B cell (primary cell): ENCODE data around the gene ESPL1. TPM values are rescaled to one million over a fixed set of nuclear protein-coding genes. Genes with fewer than 3 reads are reported as not detected.

Experiments
- ATAC-seq: fragments of 200-7000 bp; cut with Tn5 transposase; one replicate; pipeline ENCODE4 v1.10.0; 2021; ENCODE audit warnings: low read depth, mild to moderate bottlenecking, moderate number of reproducible peaks, moderate library complexity
- CTCF ChIA-PET: fragments of 350-600 bp; sonication (Branson Sonifier 250); formaldehyde crosslinking; loops from one replicate; lab custom pipeline; 2021; ENCODE audit warnings: antibody characterized with exemption, inconsistent platforms; lab: Charles Lee
- POLR2A ChIA-PET: fragments of 350-600 bp; sonication (Branson Sonifier 250); formaldehyde crosslinking; loops from one replicate; lab custom pipeline; 2021; ENCODE audit warnings: antibody characterized with exemption; lab: Charles Lee
- DNase-seq: peaks from one replicate; pipeline ENCODE4 v3.0.0; 2013
- H2AFZ ChIP-seq: 2 replicates; pipeline ENCODE4 v1.6.1; 2012; ENCODE audit warnings: mild to moderate bottlenecking, low read depth, low read length; ENCODE audit not compliant: insufficient read depth, poor library complexity, severe bottlenecking
- H3K27ac ChIP-seq, 2 donors: 1 replicate in 1 of 2; 2 replicates in 1 of 2; pipeline ENCODE4 v1.5.1; 2012 to 2013; ENCODE audit warnings: low read length in 2 of 2, mild to moderate bottlenecking in 2 of 2, moderate library complexity in 1 of 2
- H3K27me3 ChIP-seq, 4 experiments: fragments of 200-600 bp in 1 of 4; sonication (generic) in 1 of 4; replicated peaks in 1 of 4; 1 replicate in 2 of 4; 2 replicates in 2 of 4; pipeline versions ENCODE4 v1.6.1 to v1.7.0; 2013 to 2016; ENCODE audit warnings: low read length in 3 of 4, mild to moderate bottlenecking in 2 of 4, mixed read lengths in 1 of 4, moderate library complexity in 1 of 4; ENCODE audit not compliant: insufficient read depth in 4 of 4, control insufficient read depth in 3 of 4; ENCODE audit errors: control extremely low read depth in 1 of 4
- H3K36me3 ChIP-seq, 2 experiments: replicated peaks in 1 of 2; 1 replicate in 1 of 2; 2 replicates in 1 of 2; pipeline versions ENCODE4 v1.6.1 to v1.7.1; 2013; ENCODE audit warnings: low read length in 1 of 2; ENCODE audit not compliant: insufficient read depth in 2 of 2, control insufficient read depth in 1 of 2; ENCODE audit errors: control extremely low read depth in 1 of 2, extremely low read depth in 1 of 2
- H3K4me1 ChIP-seq, 2 donors: fragments of 200-600 bp in 1 of 2; sonication (generic) in 1 of 2; 1 replicate in 1 of 2; 2 replicates in 1 of 2; pipeline versions ENCODE4 v1.5.1 to v1.6.1; 2013 to 2017; ENCODE audit warnings: low read length in 2 of 2; ENCODE audit not compliant: control insufficient read depth in 2 of 2, insufficient read depth in 2 of 2
- H3K4me2 ChIP-seq: replicated peaks from 2 replicates; pipeline ENCODE3; 2012; ENCODE audit warnings: mild to moderate bottlenecking, low read depth, low read length; ENCODE audit not compliant: poor library complexity, severe bottlenecking
- H3K4me3 ChIP-seq, 5 experiments: fragments of 200-600 bp in 1 of 5; sonication (generic) in 1 of 5; 1 replicate in 3 of 5; 2 replicates in 2 of 5; pipeline versions ENCODE4 v1.5.1 to v1.7.0; 2011 to 2016; ENCODE audit warnings: low read length in 4 of 5, mild to moderate bottlenecking in 4 of 5, low read depth in 2 of 5, control low read depth in 1 of 5, moderate library complexity in 1 of 5; ENCODE audit not compliant: insufficient read depth in 1 of 5; ENCODE audit errors: control extremely low read depth in 1 of 5, extremely low read depth in 1 of 5
- H3K79me2 ChIP-seq: fragments of 200-600 bp; sonication (generic); one replicate; pipeline ENCODE4 v1.6.0; 2016; ENCODE audit warnings: low read length; ENCODE audit not compliant: control insufficient read depth, insufficient read depth
- H3K9ac ChIP-seq: fragments of 200-600 bp; sonication (generic); 2 replicates; pipeline ENCODE4 v1.6.1; 2017; ENCODE audit warnings: mild to moderate bottlenecking, low read length, moderate library complexity
- H3K9me3 ChIP-seq, 3 donors: one replicate each; pipeline versions ENCODE4 v1.6.1 to v1.7.1; 2013; ENCODE audit warnings: low read length in 2 of 3; ENCODE audit not compliant: control insufficient read depth in 2 of 3, insufficient read depth in 1 of 3; ENCODE audit errors: control extremely low read depth in 1 of 3
- H4K20me1 ChIP-seq: 2 replicates; pipeline ENCODE4 v1.6.0; 2012; ENCODE audit warnings: mild to moderate bottlenecking, low read length; ENCODE audit not compliant: insufficient read depth, control insufficient read depth, poor library complexity, severe bottlenecking
- H3K27ac Mint-ChIP-seq: one replicate; pipeline ENCODE4 v1.8.0; 2021; ENCODE audit warnings: mixed read lengths
- H3K27me3 Mint-ChIP-seq: one replicate; pipeline ENCODE4 v1.8.0; 2021; ENCODE audit warnings: mixed read lengths
- H3K4me1 Mint-ChIP-seq: one replicate; pipeline ENCODE4 v1.8.0; 2021; ENCODE audit warnings: mixed read lengths
- H3K4me3 Mint-ChIP-seq: one replicate; pipeline ENCODE4 v1.8.0; 2021; ENCODE audit warnings: mixed read lengths
- H3K9me3 Mint-ChIP-seq: one replicate; pipeline ENCODE4 v1.8.0; 2022; ENCODE audit warnings: mixed read lengths; ENCODE audit not compliant: insufficient read depth
- CTCF ChIP-seq: fragments of 200-600 bp; IDR thresholded peaks from one replicate; pipeline ENCODE4 v1.8.0; 2022; ENCODE audit warnings: antibody characterized with exemption, mild to moderate bottlenecking
- EZH2 ChIP-seq: IDR thresholded peaks from 2 replicates; pipeline ENCODE4 v1.6.1; 2012; ENCODE audit warnings: borderline replicate concordance, low read depth, mild to moderate bottlenecking, moderate library complexity, low read length; ENCODE audit not compliant: insufficient read depth, poor library complexity, severe bottlenecking
- WGBS: methylation state at CpG from one replicate; pipeline ENCODE4 v1.1.5; 2013; ENCODE audit warnings: missing lambda C conversion rate; ENCODE audit not compliant: insufficient coverage; 5-methylcytosine and 5-hydroxymethylcytosine counted together
- intact Hi-C: fragments of 100-400 bp; cut with micrococcal nuclease; formaldehyde crosslinking; loops from one replicate; pipeline ENCODE4 v1.10.0; 2022
- polyA plus RNA-seq: library from polyadenylated mRNA; depleted of rRNA; stranded (reverse); fragments of >200 nt; gene quantifications from 2 replicates; pipeline ENCODE4 v1.2.3, GENCODE V29; 2012
- total RNA-seq, 2 donors: library from RNA; stranded (reverse); fragments of 120-200 nt in 1 of 2; gene quantifications; 1 replicate in 1 of 2; 2 replicates in 1 of 2; pipeline versions ENCODE4 v1.2.3 to v1.2.4, GENCODE V29; 2013 to 2022

Gene ESPL1
- total and polyA plus RNA-seq, 2 donors (not counting 1 experiment from before 2014, with no cell fraction given): 0.88 to 2.4 TPM

- Mint-ChIP-seq H3K4me1 (no peaks in the 10 kb centered on the region), H3K4me3 (no peak overlapping the region), H3K27ac (no peak overlapping the region), H3K27me3 (no peaks in the 10 kb centered on the region), H3K9me3 (no peaks in the 10 kb centered on the region)
- Histone ChIP-seq H3K4me3 (no peak overlapping the region), H3K4me1 (no peaks in the 10 kb centered on the region), H2AFZ (no peak overlapping the region), H3K9me3 (no peaks in the 10 kb centered on the region), H4K20me1 (no peaks in the 10 kb centered on the region), H3K27ac (no peak overlapping the region), H3K4me2 (no peak overlapping the region), H3K27me3 (no peaks in the 10 kb centered on the region), H3K36me3 (no peaks in the 10 kb centered on the region), H3K9ac (no peak overlapping the region), H3K79me2 (peaks cover 24% of the 10 kb centered on the region)
- ChIA-PET CTCF (no interaction called here), POLR2A (interaction anchor here (0.7 kb wide), 1 partner anchor 309 kb away, joined by 4 read pairs; no protein-coding TSS in a partner anchor)
- intact Hi-C loops: no loop called here
- no peak for TF ChIP-seq EZH2
- TF ChIP-seq CTCF: no peak
- ATAC-seq (no peak), DNase-seq (no peak)
- WGBS: 93% methylated on average over 3 of the region's 5 CpGs
Observed at GRCh38 chr12:53274445-53274844, 6.3 kb downstream of the ESPL1 start.

- Mint-ChIP-seq H3K27ac (no peak overlapping the region), H3K4me1 (no peaks in the 10 kb centered on the region), H3K27me3 (no peaks in the 10 kb centered on the region), H3K9me3 (no peaks in the 10 kb centered on the region), H3K4me3 (no peak overlapping the region)
- 99% methylated on average over 11 of the region's 11 CpGs for WGBS
- Histone ChIP-seq H3K9me3 (no peaks in the 10 kb centered on the region), H3K4me2 (no peak overlapping the region), H3K4me1 (no peaks in the 10 kb centered on the region), H3K4me3 (no peak overlapping the region), H3K27me3 (no peaks in the 10 kb centered on the region), H3K36me3 (no peaks in the 10 kb centered on the region), H3K27ac (no peak overlapping the region), H2AFZ (no peak overlapping the region), H4K20me1 (no peaks in the 10 kb centered on the region), H3K79me2 (peaks cover 10% of the 10 kb centered on the region), H3K9ac (no peak overlapping the region)
- TF ChIP-seq CTCF (no peak), EZH2 (no peak)
- no peak for ATAC-seq
- intact Hi-C loops: no loop called here
- POLR2A ChIA-PET: no interaction called here
- CTCF ChIA-PET: interaction anchor here (0.8 to 24.0 kb wide), 2 partner anchors 63 to 210 kb away, joined by 3 to 721 read pairs; partner anchors contain the start of gene ITGB7
- no peak for DNase-seq
Observed at GRCh38 chr12:53276511-53276910, 8.4 kb downstream of the ESPL1 start.
